GM12873 (cell line): ENCODE data around the gene OR6T1.

Experiments
- TF ChIP-seq, protein P1 (sequence below): IDR thresholded peaks from 2 replicates; pipeline ENCODE4 v1.5.1; 2012; ENCODE audit warnings: low read depth, mild to moderate bottlenecking, moderate library complexity, low read length, control low read depth; ENCODE audit not compliant: insufficient read depth; ENCODE audit errors: missing control alignments

OR6T1 gene

DNA sequence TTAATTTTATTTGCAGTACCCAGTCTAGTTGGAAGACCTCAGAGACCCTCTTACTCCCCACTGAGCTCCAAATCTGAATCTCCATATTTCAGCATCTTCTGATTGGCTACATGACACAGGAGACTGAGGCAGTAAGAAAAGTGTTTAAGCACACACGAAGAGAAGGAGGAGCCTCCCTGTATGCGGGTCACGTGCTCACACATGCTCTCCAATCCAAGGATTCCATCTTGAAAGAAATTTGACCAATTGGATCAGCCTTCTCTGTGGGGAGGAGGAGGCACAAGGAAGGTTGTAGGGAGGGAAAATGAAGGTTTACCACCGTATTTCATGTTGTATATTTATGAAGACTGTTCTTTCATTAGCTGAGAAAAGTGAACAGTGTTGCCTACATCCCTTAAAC is 1.2 kb downstream of the OR6T1 start:
- TF ChIP-seq, protein P1, sequence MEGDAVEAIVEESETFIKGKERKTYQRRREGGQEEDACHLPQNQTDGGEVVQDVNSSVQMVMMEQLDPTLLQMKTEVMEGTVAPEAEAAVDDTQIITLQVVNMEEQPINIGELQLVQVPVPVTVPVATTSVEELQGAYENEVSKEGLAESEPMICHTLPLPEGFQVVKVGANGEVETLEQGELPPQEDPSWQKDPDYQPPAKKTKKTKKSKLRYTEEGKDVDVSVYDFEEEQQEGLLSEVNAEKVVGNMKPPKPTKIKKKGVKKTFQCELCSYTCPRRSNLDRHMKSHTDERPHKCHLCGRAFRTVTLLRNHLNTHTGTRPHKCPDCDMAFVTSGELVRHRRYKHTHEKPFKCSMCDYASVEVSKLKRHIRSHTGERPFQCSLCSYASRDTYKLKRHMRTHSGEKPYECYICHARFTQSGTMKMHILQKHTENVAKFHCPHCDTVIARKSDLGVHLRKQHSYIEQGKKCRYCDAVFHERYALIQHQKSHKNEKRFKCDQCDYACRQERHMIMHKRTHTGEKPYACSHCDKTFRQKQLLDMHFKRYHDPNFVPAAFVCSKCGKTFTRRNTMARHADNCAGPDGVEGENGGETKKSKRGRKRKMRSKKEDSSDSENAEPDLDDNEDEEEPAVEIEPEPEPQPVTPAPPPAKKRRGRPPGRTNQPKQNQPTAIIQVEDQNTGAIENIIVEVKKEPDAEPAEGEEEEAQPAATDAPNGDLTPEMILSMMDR, result no peak

GRCh38 chr11:123939317-123939716 is 4.3 kb downstream of the OR6T1 start, which contains the start of gene OR4D5:
OR4D5 (plus strand) TSS chr11:123939617; CDS start chr11:123939617, 0 bp downstream.
- TF ChIP-seq, protein P1, result no peak

DNA sequence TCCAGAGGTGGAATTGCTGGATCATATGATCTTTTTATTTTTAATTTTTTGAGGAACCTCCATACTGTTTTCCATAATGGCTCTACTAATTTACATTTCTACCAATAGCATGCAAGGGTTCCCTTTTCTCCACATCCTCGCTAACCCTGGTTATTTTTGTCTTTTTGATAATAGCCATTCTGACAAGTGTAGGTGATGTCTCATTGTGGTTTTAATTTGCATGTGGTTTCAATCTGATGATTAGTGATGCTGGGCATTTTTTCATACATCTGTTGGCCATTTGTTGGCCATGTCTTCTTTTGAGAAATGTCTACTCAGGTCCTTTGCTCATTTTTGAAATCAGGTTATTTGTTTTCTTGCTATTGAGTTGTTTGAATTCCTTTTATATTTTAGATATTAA is 19.6 kb downstream of the OR6T1 start:
- TF ChIP-seq, protein P1, result no peak

- TF ChIP-seq, protein P1, result no peak
Measured at GRCh38 chr11:123920943-123921342, 22.7 kb downstream of the OR6T1 start.

DNA sequence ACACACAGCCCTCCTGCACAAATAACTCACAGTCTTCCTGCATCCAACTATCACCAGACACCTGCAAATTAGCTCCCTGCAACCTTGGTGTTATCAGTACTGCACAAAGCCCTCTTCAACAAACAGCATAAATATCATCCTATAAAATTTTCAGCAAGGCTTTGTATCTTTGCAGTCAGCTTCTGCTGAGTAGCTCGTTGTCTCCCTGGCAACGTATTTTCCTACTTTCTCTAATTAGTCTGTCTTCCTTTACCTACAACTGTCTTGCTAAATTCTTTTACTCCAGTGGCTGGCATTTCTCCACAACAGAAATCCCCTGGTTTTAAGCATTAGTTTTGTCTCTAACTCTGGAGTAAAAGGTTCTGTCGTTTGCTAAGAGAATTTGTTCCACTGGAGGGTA is 37.8 kb downstream of the OR6T1 start:
- TF ChIP-seq, protein P1, result no peak

DNA sequence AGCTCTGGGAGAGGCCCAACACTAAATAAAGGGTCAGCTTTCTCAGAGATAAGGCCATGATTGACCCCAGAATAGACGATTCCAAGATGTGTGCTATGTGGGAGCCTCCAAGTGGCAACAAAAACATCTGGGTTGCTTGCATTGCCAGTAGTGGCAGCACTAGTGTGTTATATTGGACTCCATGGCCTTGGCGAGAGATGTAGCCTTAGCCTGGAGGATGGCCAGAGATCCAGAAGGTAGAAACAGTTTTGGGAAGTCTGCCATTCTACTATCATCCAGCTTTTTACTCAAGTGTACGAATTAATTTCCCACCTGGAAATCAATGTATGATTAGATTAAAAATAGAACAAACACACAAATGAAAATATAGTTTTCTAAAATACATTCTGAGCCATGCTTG is 38.7 kb downstream of the OR6T1 start:
- TF ChIP-seq, protein P1, result no peak

DNA sequence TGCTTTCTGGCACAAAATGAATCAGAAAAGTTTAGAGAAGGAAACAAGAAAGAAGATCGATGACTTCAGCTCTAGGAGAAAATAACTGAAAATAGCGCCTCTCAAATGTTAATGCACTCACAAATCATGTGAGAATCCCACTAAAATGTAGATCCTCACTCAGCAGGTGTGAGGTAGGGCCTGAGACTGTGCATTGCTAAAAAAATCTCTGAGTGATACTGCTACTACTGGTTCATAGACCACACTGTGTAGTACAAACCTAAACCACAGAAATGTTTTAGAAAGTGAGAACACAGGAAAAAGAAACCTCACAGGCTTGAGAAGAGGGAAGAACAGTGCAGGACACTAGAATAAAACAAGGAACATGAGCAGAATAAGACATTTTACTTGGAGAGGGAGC is 39.7 kb downstream of the OR6T1 start:
- TF ChIP-seq, protein P1, result no peak
